Measurements from ENCODE around the gene ZNF283. TPM values are rescaled to one million over a fixed set of nuclear protein-coding genes. Genes with fewer than 3 reads are reported as not detected.

ZNF283 gene
- total RNA-seq, 4 donors from 2014 or later, result 9.6 to 11.4 (median 10.5) TPM

DNA sequence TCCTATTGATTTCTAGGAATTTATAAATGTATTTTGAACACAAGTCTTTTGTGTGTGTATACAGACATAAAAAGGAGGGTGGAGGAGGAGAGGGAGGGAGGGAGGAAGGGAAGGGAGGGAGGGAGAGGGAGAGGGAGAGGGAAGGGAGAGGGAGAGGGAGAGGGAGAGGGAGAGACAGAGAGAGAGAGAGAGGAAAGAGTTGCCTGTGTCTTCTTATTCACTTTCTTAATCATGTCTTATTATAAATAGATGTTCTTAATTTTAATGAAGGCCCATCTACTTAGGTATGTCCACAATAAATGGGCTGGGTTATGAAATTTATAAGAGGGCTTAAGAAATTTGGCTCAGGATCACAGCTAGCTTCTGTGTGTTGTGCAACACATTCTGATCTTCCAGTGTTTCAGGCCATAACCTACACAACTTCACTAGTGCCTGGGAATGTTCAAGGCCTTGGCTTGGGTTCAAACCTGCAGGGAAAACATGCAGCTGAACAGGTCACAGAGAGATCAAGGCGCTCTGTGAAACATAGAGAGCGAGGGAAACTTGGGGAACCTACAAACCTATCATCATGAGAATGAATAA, 68.7 kb downstream of the ZNF283 start:
- Histone ChIP-seq H3K27me3 (no peaks in the 10 kb centered on the region), H3K4me1 (peaks cover 0 to under 1% (median 0%) of the 10 kb centered on the region in 3 donors), H3K4me3 (no peak overlapping the region), H3K9me3 (peaks cover 0 to 84% (median 0%) of the 10 kb centered on the region in 3 donors), H3K27ac (no peak overlapping the region), H3K36me3 (peaks cover 0 to 25% of the 10 kb centered on the region in 2 donors)
- WGBS, 2 donors (ENCODE audit: low coverage in 1 of 2), result 92 to 100% methylated on average over 2 of the region's 2 CpGs
- ATAC-seq, result no peak
- TF ChIP-seq POLR2AphosphoS5 (IDR thresholded peaks at IDR 0.05), result no peak
- TF ChIP-seq, protein P1, sequence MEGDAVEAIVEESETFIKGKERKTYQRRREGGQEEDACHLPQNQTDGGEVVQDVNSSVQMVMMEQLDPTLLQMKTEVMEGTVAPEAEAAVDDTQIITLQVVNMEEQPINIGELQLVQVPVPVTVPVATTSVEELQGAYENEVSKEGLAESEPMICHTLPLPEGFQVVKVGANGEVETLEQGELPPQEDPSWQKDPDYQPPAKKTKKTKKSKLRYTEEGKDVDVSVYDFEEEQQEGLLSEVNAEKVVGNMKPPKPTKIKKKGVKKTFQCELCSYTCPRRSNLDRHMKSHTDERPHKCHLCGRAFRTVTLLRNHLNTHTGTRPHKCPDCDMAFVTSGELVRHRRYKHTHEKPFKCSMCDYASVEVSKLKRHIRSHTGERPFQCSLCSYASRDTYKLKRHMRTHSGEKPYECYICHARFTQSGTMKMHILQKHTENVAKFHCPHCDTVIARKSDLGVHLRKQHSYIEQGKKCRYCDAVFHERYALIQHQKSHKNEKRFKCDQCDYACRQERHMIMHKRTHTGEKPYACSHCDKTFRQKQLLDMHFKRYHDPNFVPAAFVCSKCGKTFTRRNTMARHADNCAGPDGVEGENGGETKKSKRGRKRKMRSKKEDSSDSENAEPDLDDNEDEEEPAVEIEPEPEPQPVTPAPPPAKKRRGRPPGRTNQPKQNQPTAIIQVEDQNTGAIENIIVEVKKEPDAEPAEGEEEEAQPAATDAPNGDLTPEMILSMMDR (IDR thresholded peaks at IDR 0.05), result no peak
- TF ChIP-seq POLR2A (IDR thresholded peaks at IDR 0.05), result no peak
- no peak for TF ChIP-seq EP300 (IDR thresholded peaks at IDR 0.05)

Other genes starting within 250 kb of the ZNF283 start
- 10 to 100 TPM; 25.5 to 38.5 (median 27.8) TPM for gene IRGQ, start 231.2 kb upstream of the ZNF283 start, total RNA-seq
- gene ZNF576, start 230.7 kb upstream of the ZNF283 start, total RNA-seq, result 10 to 100 TPM; 10.8 to 19.9 (median 14.2) TPM
- gene SRRM5, start 215.2 kb upstream of the ZNF283 start, total RNA-seq, result under 1 TPM in 1 of 4 donors, not detected in 3; 0.13 TPM
- 10 to 100 TPM; 33.9 to 54.1 (median 45.0) TPM for gene ZNF428, start 207.7 kb upstream of the ZNF283 start, total RNA-seq
- gene CADM4, start 187.5 kb upstream of the ZNF283 start, total RNA-seq, result 10 to 100 TPM; 19.8 to 52.5 (median 31.6) TPM
- gene PLAUR, start 157.2 kb upstream of the ZNF283 start, total RNA-seq, result 10 to 100 TPM in 3 of 4 donors, 1 to 10 TPM in 1; 3.4 to 25.8 (median 15.7) TPM
- not detected for gene IRGC, start 111.2 kb upstream of the ZNF283 start, total RNA-seq
- 10 to 100 TPM in 3 of 4 donors, 1 to 10 TPM in 1; 8.9 to 25.9 (median 17.9) TPM for gene SMG9, start 72.4 kb upstream of the ZNF283 start, total RNA-seq
- 1 to 10 TPM; 1.8 to 7.1 (median 3.4) TPM for gene KCNN4, start 46.3 kb upstream of the ZNF283 start, total RNA-seq
- gene LYPD5, start 24.9 kb upstream of the ZNF283 start, total RNA-seq, result 1 to 10 TPM; 3.1 to 9.8 (median 5.2) TPM
- gene ZNF404, start 56.6 kb downstream of the ZNF283 start, total RNA-seq, result 1 to 10 TPM; 2.3 to 5.0 (median 3.9) TPM
- 10 to 100 TPM in 3 of 4 donors, 1 to 10 TPM in 1; 9.7 to 16.7 (median 12.0) TPM for gene ZNF45, start 108.0 kb downstream of the ZNF283 start, total RNA-seq
- gene ZNF221, start 123.9 kb downstream of the ZNF283 start, total RNA-seq, result 10 to 100 TPM in 1 of 4 donors, 1 to 10 TPM in 3; 4.2 to 14.3 (median 6.2) TPM
- 1 to 10 TPM; 6.2 to 6.9 (median 6.4) TPM for gene ZNF155, start 156.9 kb downstream of the ZNF283 start, total RNA-seq
- gene ZNF230, start 175.6 kb downstream of the ZNF283 start, total RNA-seq, result 1 to 10 TPM; 2.8 to 6.1 (median 3.7) TPM
- 1 to 10 TPM; 2.0 to 4.9 (median 2.5) TPM for gene ZNF222, start 198.1 kb downstream of the ZNF283 start, total RNA-seq
- 1 to 10 TPM; 2.3 to 5.5 (median 4.4) TPM for gene ZNF223, start 224.7 kb downstream of the ZNF283 start, total RNA-seq
- gene ZNF284, start 244.8 kb downstream of the ZNF283 start, total RNA-seq, result 1 to 10 TPM; 2.0 to 2.5 (median 2.4) TPM